HAP-1 (cell line): ENCODE data around the gene PPP1R13B.
A peak's percentile ranks its signal among the peaks of the same experiment; 100 is the strongest.

Experiments
- DNase-seq, 2 experiments: peaks; one replicate each; pipeline ENCODE4 v3.0.0-alpha.2; 2016 to 2020; ENCODE audit warnings: low spot score in 2 of 2
- H3K27me3 ChIP-seq: fragments of 250-450 bp; sonication (Bioruptor Pico); 2 replicates; pipeline ENCODE4 v1.5.1; 2020; ENCODE audit warnings: low read depth, mild to moderate bottlenecking, moderate library complexity
- H3K36me3 ChIP-seq: fragments of 250-450 bp; sonication (Bioruptor Pico); replicated peaks from 2 replicates; pipeline ENCODE4 v1.5.1; 2020; ENCODE audit warnings: mild to moderate bottlenecking
- H3K4me1 ChIP-seq: fragments of 250-450 bp; sonication (Bioruptor Pico); 2 replicates; pipeline ENCODE4 v1.5.1; 2020; ENCODE audit warnings: mild to moderate bottlenecking
- H3K4me3 ChIP-seq: fragments of 250-450 bp; sonication (Bioruptor Pico); 2 replicates; pipeline ENCODE4 v1.5.1; 2020; ENCODE audit warnings: mild to moderate bottlenecking, moderate library complexity
- H3K9me3 ChIP-seq: fragments of 250-450 bp; sonication (Bioruptor Pico); 2 replicates; pipeline ENCODE4 v1.5.1; 2020; ENCODE audit warnings: mild to moderate bottlenecking, moderate library complexity
- in situ Hi-C: fragments of 300-500 bp; cut with MboI; formaldehyde crosslinking; loops from 3 replicates; pipeline ENCODE4 v1.14.3; 2020; ENCODE audit warnings: low sequenced_read_pairs, inconsistent platforms, mixed read lengths

PPP1R13B gene

GRCh38 chr14:103718572-103718971 is 128.8 kb downstream of the PPP1R13B start:
- H3K9me3 ChIP-seq = no peaks in the 10 kb centered on the region
- in situ Hi-C loops = no loop called here
- peaks cover 3% of the 10 kb centered on the region for H3K4me1 ChIP-seq
- no peak for DNase-seq
- peaks cover 6% of the 10 kb centered on the region for H3K36me3 ChIP-seq
- H3K27me3 ChIP-seq = no peaks in the 10 kb centered on the region
- H3K4me3 ChIP-seq = no peak overlapping the region

GRCh38 chr14:103716899-103717411 is 130.4 kb downstream of the PPP1R13B start:
- in situ Hi-C loops = no loop called here

GRCh38 chr14:103716091-103716801 is 131.1 kb downstream of the PPP1R13B start:
- no peak for DNase-seq
- Histone ChIP-seq H3K27me3 (no peaks in the 10 kb centered on the region), H3K36me3 (peaks cover 22% of the 10 kb centered on the region), H3K4me3 (peak overlapping the region; percentile 58), H3K4me1 (peaks cover 6% of the 10 kb centered on the region), H3K9me3 (no peaks in the 10 kb centered on the region)
- in situ Hi-C loops = no loop called here

More at GRCh38 chr14:103716899-103717411, 130.4 kb downstream of the PPP1R13B start:
- no peak for DNase-seq
- Histone ChIP-seq H3K9me3 (no peaks in the 10 kb centered on the region), H3K36me3 (peaks cover 17% of the 10 kb centered on the region), H3K4me1 (peaks cover 3% of the 10 kb centered on the region), H3K4me3 (peak overlapping the region; percentile 58), H3K27me3 (no peaks in the 10 kb centered on the region)

GRCh38 chr14:103715052-103716000 is 132.0 kb downstream of the PPP1R13B start, which contains the start of the genes XRCC3 and ZFYVE21:
Gene XRCC3, minus strand, starts transcription at chr14:103715451. Its CDS starts 4,364 bp downstream, at chr14:103711087.
Gene ZFYVE21, plus strand, starts transcription at chr14:103715810. Its CDS starts 32 bp downstream, at chr14:103715842.
- peak within 1 kb of the TSS; percentile 58 for H3K4me3 ChIP-seq
- peaks cover 7% of the 10 kb centered on the region for H3K4me1 ChIP-seq
- in situ Hi-C loops = no loop called here
- DNase-seq = peak; percentile 97 to 99
- peaks cover 28% of the 10 kb centered on the region for H3K36me3 ChIP-seq
- no peaks in the 10 kb centered on the region for H3K9me3 ChIP-seq
- no peaks in the 10 kb centered on the region for H3K27me3 ChIP-seq

GRCh38 chr14:103714063-103714724 is 133.2 kb downstream of the PPP1R13B start:
- Histone ChIP-seq H3K27me3 (no peaks in the 10 kb centered on the region), H3K36me3 (peaks cover 38% of the 10 kb centered on the region), H3K4me1 (peaks cover 7% of the 10 kb centered on the region), H3K4me3 (peak overlapping the region; percentile 58), H3K9me3 (no peaks in the 10 kb centered on the region)
- in situ Hi-C loops = no loop called here
- no peak for DNase-seq

- Histone ChIP-seq H3K36me3 (peaks cover 45% of the 10 kb centered on the region), H3K27me3 (no peaks in the 10 kb centered on the region), H3K4me3 (peak overlapping the region; percentile 58), H3K9me3 (no peaks in the 10 kb centered on the region), H3K4me1 (peaks cover 7% of the 10 kb centered on the region)
- in situ Hi-C loops = no loop called here
- no peak for DNase-seq
Measured at GRCh38 chr14:103713304-103714062, 133.9 kb downstream of the PPP1R13B start.

GRCh38 chr14:103712633-103713247 is 134.6 kb downstream of the PPP1R13B start:
- Histone ChIP-seq H3K4me3 (no peak overlapping the region), H3K36me3 (peaks cover 52% of the 10 kb centered on the region), H3K9me3 (no peaks in the 10 kb centered on the region), H3K27me3 (no peaks in the 10 kb centered on the region), H3K4me1 (peaks cover 7% of the 10 kb centered on the region)
- in situ Hi-C loops = no loop called here
- no peak for DNase-seq

- Histone ChIP-seq H3K36me3 (peaks cover 62% of the 10 kb centered on the region), H3K9me3 (no peaks in the 10 kb centered on the region), H3K27me3 (no peaks in the 10 kb centered on the region), H3K4me1 (peaks cover 7% of the 10 kb centered on the region), H3K4me3 (no peak overlapping the region)
- no peak for DNase-seq
- in situ Hi-C loops = no loop called here
Measured at GRCh38 chr14:103711516-103712431, 135.6 kb downstream of the PPP1R13B start.

- Histone ChIP-seq H3K4me3 (no peak overlapping the region), H3K9me3 (no peaks in the 10 kb centered on the region), H3K4me1 (peaks cover 7% of the 10 kb centered on the region), H3K27me3 (no peaks in the 10 kb centered on the region), H3K36me3 (peaks cover 71% of the 10 kb centered on the region)
- in situ Hi-C loops = no loop called here
- DNase-seq = no peak
Measured at GRCh38 chr14:103710771-103711377, 136.5 kb downstream of the PPP1R13B start.

GRCh38 chr14:103709814-103710213 is 137.6 kb downstream of the PPP1R13B start:
- no peak for DNase-seq
- H3K4me1 ChIP-seq = peaks cover 7% of the 10 kb centered on the region
- no peaks in the 10 kb centered on the region for H3K27me3 ChIP-seq
- in situ Hi-C loops = no loop called here
- no peaks in the 10 kb centered on the region for H3K9me3 ChIP-seq
- H3K4me3 ChIP-seq = no peak overlapping the region
- H3K36me3 ChIP-seq = peaks cover 79% of the 10 kb centered on the region

- peaks cover 87% of the 10 kb centered on the region for H3K36me3 ChIP-seq
- in situ Hi-C loops = no loop called here
Measured at GRCh38 chr14:103708750-103709187, 138.6 kb downstream of the PPP1R13B start.

More at GRCh38 chr14:103708750-103709187, 138.6 kb downstream of the PPP1R13B start:
- Histone ChIP-seq H3K27me3 (no peaks in the 10 kb centered on the region), H3K4me1 (peaks cover 3% of the 10 kb centered on the region), H3K9me3 (no peaks in the 10 kb centered on the region), H3K4me3 (no peak overlapping the region)
- no peak for DNase-seq
